Neutrophil (primary cell): ENCODE data around the gene CABLES1.

Experiments
- H3K27ac ChIP-seq: fragments of 200-600 bp; sonication (generic); 2 replicates; pipeline ENCODE4 v1.5.1; 2016; ENCODE audit warnings: mild to moderate bottlenecking, moderate library complexity
- H3K27me3 ChIP-seq: fragments of 200-600 bp; sonication (generic); 2 replicates; pipeline ENCODE4 v1.6.0; 2016; ENCODE audit warnings: mild to moderate bottlenecking
- H3K36me3 ChIP-seq: fragments of 200-600 bp; sonication (generic); 2 replicates; pipeline ENCODE4 v1.5.1; 2017
- H3K4me1 ChIP-seq, 2 experiments: fragments of 200-600 bp in 1 of 2; sonication (generic) in 1 of 2; 1 replicate in 1 of 2; 2 replicates in 1 of 2; pipeline versions ENCODE4 v1.5.1 to v1.6.1; 2013 to 2016; ENCODE audit warnings: low read depth in 1 of 2, low read length in 1 of 2, mild to moderate bottlenecking in 1 of 2, moderate library complexity in 1 of 2; ENCODE audit not compliant: control insufficient read depth in 1 of 2, insufficient read depth in 1 of 2
- H3K4me3 ChIP-seq, 2 experiments: fragments of 200-600 bp in 1 of 2; sonication (generic) in 1 of 2; 1 replicate in 1 of 2; 2 replicates in 1 of 2; pipeline ENCODE4 v1.5.1; 2013 to 2016; ENCODE audit warnings: low read depth in 1 of 2, low read length in 1 of 2, mild to moderate bottlenecking in 1 of 2, moderate library complexity in 1 of 2
- H3K9me3 ChIP-seq: fragments of 200-600 bp; sonication (generic); 2 replicates; pipeline ENCODE4 v1.5.1; 2016
- TF ChIP-seq, protein P1 (sequence below): fragments of 200-600 bp; sonication (generic); IDR thresholded peaks from 2 replicates; pipeline ENCODE4 v1.5.1; 2016; ENCODE audit warnings: antibody characterized with exemption

Gene CABLES1

DNA sequence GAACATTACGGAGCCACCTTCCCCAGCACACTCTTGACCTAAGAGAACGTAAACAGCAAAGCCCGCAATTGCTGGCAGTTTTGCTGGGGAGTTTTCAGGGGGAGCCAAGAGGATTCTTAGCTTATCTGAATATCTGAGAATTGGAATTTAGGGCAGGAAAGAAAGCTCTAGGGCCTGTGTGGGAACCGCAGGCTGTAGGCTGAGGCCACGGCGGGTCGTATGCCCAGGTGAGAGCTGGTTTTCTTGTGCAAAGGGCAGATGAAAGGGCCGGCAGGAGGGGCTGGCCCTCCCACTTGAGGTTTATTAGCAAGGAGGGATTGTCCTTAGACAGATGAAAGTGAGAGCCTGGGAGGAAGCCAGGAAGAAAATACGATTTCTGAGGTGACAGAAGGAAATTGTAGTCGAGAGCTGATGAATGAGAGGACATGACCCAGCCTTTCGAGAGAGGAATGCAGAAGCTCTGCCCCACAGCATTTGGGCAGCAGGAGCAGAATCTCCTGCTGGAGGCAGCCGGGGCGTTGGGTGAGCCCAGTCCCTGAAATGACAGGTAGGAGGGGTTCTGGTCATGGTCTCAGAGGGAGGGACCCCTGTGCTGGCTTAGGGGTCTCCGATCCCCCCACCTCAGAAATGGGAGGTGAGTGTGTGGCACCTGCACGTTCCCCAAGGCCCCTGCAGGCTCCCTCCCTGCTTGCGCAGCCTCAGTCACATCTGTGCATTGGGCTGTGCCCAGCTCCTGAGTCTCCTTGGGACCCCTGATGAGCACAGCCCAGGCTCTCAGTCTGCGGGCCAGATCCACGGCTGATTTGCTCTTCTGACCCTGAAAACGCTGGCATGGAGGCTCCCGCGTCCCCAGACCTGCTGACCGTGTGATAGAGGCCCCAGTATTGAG is 61.1 kb downstream of the CABLES1 start:
- Histone ChIP-seq H3K9me3 (no peaks in the 10 kb centered on the region), H3K4me1 (no peaks in the 10 kb centered on the region), H3K4me3 (no peak overlapping the region), H3K36me3 (no peaks in the 10 kb centered on the region), H3K27me3 (no peaks in the 10 kb centered on the region), H3K27ac (no peak overlapping the region)
- TF ChIP-seq, protein P1, sequence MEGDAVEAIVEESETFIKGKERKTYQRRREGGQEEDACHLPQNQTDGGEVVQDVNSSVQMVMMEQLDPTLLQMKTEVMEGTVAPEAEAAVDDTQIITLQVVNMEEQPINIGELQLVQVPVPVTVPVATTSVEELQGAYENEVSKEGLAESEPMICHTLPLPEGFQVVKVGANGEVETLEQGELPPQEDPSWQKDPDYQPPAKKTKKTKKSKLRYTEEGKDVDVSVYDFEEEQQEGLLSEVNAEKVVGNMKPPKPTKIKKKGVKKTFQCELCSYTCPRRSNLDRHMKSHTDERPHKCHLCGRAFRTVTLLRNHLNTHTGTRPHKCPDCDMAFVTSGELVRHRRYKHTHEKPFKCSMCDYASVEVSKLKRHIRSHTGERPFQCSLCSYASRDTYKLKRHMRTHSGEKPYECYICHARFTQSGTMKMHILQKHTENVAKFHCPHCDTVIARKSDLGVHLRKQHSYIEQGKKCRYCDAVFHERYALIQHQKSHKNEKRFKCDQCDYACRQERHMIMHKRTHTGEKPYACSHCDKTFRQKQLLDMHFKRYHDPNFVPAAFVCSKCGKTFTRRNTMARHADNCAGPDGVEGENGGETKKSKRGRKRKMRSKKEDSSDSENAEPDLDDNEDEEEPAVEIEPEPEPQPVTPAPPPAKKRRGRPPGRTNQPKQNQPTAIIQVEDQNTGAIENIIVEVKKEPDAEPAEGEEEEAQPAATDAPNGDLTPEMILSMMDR, result no peak

DNA sequence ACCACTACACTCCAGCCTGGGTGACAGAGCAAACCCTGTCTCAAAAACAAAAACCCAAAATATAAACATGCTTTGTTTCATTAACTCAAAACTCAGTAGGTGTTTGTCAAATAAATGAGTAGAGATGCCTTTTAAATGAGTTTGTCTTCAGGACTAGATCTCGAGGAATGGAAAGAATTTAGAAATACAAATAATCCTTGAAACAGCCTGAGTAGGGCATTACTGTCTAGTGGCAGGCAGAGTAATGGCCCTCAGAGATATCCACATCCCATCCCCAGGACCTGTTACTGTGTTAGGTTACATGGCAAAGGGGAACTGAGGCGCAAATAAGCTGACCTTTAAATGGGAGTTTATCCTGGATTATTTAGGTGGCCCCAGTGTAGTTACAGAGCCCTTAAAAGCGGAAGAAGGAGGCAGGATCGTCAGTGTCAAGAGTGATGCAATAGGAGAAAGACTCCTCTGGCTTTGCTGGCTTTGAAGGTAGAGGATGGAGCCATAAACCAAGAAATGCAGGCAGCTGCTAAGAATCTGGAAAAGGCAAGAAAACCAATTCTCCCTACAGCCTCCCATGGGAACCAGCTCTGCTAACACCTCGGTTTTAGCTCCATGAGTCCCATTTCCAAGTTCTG is 63.0 kb downstream of the CABLES1 start:
- TF ChIP-seq, protein P1, result no peak
- no peaks in the 10 kb centered on the region for H3K4me1 ChIP-seq
- no peaks in the 10 kb centered on the region for H3K27me3 ChIP-seq
- H3K27ac ChIP-seq, result no peak overlapping the region
- no peaks in the 10 kb centered on the region for H3K36me3 ChIP-seq
- no peak overlapping the region for H3K4me3 ChIP-seq
- no peaks in the 10 kb centered on the region for H3K9me3 ChIP-seq

DNA sequence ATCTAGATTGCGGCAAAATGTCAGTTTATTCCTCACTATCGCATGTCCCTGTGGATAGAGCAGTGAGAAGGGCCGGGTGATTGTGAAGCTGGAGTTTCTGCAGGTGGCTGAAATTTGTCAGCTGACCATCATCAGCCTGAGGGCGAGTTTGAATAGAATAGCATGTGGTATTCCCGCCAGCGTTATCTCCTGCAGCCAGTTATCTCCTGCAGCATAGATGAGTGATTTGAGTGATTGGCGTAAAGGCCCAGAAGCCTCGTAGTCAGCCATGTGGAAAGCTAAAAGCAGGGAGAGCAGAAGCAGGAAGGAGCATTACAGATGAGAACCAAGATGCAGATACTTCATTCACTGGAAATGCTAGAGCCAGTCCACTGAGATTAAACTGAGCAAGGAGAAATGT is 65.5 kb downstream of the CABLES1 start:
- Histone ChIP-seq H3K4me1 (no peaks in the 10 kb centered on the region), H3K9me3 (no peaks in the 10 kb centered on the region), H3K4me3 (no peak overlapping the region), H3K27ac (no peak overlapping the region), H3K27me3 (no peaks in the 10 kb centered on the region), H3K36me3 (no peaks in the 10 kb centered on the region)
- TF ChIP-seq, protein P1, result no peak

DNA sequence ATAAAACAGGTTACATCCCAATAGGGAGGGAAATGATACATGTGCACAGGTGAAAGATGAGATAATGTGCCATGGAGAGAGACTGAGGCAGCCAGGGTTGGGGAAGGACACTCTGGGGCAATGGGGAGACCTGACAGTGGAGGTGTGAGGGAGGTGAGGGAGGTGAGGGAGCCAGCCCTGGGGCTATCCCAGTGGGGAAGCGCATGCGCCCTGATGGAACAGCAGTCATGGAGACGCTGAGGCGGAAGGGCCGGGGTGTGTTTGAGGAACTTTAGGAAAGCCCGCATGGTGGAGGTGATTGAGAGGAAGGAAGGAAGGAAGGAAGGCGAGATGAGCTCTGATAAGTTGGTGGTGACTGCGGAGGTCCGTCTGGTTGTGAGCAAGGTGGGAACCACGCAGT is 66.5 kb downstream of the CABLES1 start:
- Histone ChIP-seq H3K9me3 (no peaks in the 10 kb centered on the region), H3K4me1 (no peaks in the 10 kb centered on the region), H3K27ac (no peak overlapping the region), H3K27me3 (no peaks in the 10 kb centered on the region), H3K4me3 (no peak overlapping the region), H3K36me3 (no peaks in the 10 kb centered on the region)
- TF ChIP-seq, protein P1, result no peak

DNA sequence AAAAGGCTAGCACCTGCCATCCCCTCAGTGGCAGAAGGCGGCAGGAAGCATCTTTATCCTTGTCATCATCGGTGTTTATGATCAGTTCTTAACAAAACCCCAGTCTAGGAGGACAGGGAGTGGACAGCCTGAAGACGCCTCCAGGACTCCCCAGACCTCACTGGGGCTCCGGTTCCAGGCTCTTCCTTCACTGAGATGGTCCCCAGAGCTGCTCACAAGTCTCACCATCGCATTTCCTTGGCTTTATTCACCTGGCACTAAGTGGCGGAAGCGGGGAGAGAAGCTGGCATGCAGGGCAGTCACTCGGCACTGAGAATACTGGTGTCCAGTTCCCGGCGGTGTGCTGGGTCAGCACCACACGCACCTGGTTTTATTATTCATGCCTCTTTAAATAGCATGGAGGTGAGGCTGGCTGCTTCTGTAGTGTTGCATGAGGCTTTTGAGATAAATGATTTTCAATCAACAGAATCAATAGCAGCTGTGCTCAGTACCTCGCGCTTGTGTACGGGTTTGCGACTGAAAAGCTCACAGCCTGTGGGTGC is 68.7 kb downstream of the CABLES1 start:
- Histone ChIP-seq H3K36me3 (no peaks in the 10 kb centered on the region), H3K4me3 (no peak overlapping the region), H3K27me3 (no peaks in the 10 kb centered on the region), H3K9me3 (no peaks in the 10 kb centered on the region), H3K27ac (no peak overlapping the region), H3K4me1 (no peaks in the 10 kb centered on the region)
- TF ChIP-seq, protein P1, result no peak
